NCI-H187 (cell line): ENCODE data around the gene YWHAQ.
"Not testable (repeated sequence)": the region's sequence is repeated elsewhere in the genome, so short reads cannot be mapped to it uniquely, and the experiment has no call there.

ENCODE experiments used
- DNase-seq, 2 experiments: peaks; one replicate each; lab custom pipeline; 2025; lab: John Stamatoyannopoulos, UW

The YWHAQ gene

DNA sequence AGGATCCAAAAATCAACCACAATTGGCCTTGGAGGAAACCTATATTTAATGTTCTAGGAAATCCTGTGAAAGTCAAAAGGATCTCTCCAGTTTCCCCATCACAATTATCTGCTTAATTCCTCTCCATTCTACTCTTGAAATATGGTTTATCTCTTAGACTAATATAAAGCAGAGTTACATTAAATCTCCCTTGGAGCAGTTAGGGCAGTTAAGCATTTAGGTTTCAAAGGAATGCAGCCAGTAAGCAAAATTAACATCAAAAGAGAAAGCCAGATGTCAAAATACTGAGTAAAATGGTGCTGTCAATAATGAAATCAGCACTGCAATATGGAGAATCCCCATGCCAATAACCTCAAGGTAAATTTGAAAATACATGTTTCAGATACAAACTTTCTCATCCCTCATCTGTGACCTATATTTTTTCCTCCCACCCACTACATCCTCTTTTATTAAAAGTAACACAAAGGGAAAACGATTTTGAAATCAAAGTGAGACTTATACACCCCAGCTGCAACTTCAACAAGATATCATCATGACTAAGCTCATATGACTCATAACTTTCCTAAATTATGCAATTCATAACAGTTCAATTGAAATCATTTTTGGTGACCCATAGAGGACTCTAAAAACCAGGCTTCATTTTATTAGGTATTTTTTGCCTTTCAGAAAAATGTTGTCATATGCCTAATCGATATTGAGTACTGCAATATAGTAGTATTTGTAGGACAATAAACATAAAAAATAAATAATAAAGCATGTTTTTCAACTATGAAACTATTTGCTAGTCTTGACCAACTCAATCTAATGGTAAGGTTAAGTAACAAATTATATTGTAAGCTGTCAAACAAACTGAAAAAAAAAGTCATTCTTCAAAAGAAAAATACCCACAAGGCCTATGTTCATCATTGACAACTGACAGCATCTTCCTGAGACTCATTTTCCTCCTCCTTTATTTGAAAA, 78.3 kb downstream of the YWHAQ start:
- DNase-seq, result no peak

DNA sequence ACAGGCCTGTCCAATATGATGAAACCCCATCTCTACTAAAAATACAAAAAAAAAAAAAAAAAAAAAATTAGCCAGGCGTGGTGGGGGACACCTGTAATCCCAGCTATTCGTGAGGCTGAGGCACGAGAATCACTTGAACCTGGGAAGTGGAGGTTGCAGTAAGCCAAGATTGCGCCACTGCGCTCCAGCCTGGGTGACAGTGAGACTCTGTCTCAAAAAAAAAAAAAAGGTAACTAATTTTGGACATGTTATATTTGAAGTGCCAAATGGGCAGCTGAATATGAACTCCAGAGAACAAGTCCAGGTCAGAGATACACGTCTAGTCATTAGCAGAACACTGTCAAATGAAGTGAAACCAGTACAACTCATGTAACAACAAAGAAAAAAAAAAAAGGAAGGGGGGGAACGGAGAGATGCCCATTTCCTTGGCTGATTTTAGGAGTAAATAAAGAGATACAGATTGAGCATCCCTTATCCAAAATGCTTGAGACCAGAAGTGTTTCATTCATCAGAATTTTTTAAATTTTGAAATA, 79.9 kb downstream of the YWHAQ start:
- not testable (repeated sequence) for DNase-seq

DNA sequence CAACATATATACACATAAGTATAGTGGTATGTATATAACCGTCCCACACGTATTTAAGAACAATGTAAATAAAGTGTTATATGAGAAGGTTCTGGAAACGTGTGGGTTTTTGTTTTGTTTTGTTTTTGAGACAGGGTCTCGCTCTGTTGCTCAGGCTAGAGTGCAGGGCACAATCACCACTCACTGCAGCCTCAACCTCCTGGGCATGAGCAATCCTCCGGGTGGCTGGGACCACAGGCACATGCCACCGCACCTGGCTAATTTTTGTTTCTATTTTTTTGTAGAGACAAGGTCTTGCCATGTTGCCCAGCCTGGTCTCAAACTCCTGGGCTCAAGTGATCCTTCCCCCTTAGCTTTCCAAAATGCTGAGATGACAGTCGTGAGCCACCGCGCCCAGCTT, 81.4 kb downstream of the YWHAQ start:
- no peak for DNase-seq

DNA sequence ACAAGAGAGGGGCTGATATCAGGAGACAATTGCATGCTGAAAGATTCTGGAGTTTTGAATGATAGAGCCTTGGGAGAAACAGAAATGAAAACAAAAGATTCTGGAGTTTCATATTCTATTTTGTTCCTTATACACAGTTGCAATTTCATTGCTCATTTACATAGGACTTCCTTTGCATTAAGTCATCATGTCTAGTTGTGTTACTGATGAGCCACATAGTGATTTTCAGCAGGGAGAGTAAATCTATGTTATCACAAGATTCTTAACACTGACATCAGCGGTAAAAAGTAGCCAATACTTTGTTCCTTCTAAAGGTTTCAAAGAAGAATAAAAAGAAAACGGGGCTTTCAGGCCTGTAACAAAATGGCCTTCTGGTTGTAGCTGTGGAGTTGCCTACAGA, 82.3 kb downstream of the YWHAQ start:
- DNase-seq, result no peak

DNA sequence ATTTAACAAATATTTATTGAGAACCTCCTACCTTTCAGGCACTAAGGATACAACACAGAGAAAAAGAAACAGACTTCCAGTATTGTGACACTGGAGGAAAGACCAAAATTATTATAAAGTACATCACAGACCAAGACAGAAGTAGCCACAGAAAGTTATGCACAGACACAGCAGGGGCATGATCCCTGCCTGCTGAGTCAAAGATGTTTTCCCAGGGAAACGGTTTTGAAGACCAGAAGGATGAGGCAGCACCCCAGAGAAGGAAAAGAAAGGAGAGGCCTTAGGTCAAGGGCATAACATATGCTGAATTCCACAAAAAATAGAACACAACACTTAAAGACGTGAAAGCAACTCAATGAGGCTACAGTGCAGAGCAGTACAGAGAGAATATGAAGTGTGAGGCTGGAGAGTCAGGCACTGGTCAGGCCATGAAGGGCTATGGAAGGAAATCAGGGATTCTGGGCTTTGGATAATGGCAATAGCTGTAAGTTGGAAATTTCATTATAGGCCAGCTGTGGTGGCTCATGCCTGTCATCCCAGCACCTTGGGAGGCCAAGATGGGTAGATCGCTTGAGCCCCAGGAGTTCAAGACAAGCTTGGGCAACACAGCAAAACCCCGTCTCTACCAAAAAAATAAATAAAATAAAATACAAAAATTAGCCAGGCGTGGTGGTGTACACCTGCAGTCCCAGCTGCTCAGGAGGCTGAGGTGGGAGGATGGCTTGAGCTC, 83.4 kb downstream of the YWHAQ start:
- DNase-seq, result no peak

DNA sequence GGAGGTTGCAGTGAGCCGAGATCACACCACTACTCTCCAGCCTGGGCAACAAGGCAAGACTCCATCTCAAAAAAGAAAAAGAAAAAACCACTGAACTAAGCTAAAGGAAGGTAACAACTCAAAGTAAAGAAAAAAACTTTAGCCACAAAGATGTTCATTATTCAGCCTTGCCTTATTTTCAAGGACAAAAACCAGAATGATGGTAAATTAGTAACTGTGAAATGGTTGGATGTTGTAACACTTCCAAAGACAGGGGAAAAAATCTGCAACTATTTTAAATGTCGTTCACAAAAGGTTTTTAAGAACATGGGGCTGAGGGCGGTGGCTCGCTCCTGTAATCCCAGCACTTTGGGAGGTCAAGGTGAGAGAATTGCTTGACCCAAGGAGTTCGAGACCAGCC, 85.3 kb downstream of the YWHAQ start:
- no peak for DNase-seq

DNA sequence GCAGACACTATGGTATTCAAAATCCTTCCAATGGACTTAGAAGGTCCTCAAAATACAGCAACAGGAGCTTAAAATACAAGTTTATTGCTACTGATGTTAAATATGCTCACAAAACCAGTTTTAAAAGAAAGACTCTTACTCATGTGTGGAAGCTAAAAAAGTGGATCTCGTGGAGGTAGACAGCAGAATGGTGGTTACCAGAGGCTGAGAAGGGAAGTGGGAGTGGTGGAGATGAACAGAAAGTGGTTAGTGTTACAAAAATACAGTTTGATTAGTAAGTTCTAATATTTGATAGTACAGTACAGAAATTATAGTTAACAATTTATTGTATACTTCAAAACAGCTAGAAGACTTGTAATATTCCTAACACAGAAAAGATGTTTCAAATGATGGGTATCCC, 87.2 kb downstream of the YWHAQ start:
- DNase-seq, result no peak

DNA sequence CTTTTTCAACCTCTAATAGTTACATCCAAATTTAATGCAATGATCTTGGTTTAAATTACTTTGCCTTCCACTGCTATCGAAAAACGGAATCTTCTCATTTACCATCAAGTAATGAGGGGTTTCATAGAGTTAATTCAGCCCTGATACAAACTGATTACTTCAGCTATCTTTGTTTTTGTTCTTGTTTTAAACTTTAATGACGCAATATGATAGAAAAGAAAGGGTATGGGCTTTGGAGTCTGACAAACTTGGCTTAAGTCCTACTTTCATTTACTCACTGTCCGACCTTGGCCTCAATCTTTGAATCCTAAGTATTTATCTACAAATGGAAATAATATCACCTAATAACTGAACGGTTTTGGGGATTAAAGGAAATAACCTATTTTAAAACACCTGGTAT, 91.3 kb downstream of the YWHAQ start:
- DNase-seq, result no peak

DNA sequence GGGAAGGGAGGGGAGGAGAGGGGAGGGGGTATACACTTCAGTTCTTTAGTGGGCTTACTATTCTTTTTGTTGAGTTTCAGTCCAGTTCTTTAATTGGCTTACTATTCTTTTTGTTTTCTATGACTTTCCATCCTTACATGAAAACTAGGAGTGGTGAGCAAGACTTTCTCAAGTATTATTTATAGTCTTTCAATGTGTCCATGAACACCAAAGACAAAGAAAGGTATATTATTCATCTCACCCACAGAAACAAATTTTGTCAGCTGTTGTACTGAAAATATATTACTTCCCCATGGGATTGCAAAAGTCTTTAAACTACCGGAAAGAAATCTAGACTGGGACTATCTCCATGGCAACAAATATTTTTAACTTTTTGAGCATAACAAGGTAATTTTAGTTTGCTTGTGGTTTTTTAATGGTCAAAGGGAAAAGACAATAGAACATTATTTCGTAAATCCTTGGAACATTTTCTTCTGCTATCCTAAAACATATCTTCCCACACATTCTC, 92.7 kb downstream of the YWHAQ start:
- no peak for DNase-seq

DNA sequence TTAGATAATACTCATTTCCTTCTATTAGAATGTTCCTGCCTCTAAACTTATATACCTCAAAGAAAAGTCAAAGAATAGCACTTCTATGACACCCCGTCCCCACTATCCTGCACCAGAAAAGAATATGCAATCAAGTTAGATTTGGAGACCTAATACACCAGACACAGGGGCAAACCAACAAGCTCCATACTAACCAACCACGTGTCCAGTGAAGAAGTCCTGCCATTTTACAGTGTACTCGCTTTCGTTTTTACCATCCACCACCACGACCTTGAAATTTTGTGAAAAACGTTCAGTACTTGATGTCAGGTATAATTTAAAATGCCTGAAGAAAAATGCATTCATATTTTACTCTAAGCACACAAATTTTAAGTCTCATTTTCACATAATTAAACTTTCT, 94.3 kb downstream of the YWHAQ start:
- no peak for DNase-seq

DNA sequence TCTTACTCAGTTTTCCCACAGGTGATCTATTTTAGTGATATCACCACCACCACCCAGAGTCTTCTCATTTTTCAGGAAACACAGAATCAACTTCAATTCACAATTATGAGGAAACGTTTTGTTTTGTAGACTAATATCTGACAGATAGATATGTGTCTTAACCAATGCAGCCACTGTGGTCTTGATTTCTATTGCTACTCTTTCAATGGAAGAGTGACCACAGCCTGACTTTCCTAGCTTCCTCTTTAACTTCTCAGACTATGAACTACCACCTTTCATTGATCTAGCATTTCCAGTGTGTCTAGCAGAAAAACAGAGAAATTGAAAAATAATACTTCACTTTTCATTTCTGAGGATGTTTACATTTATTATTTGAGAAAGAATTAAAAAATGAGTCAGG, 95.6 kb downstream of the YWHAQ start:
- DNase-seq, result no peak
